Measurements from ENCODE around the gene CHRNG. TPM values are rescaled to one million over a fixed set of nuclear protein-coding genes. Genes with fewer than 3 reads are reported as not detected.

Gene CHRNG
- polyA plus RNA-seq, 2 of the 4 experiments (the other 2 are of a cell fraction), result not detected

DNA sequence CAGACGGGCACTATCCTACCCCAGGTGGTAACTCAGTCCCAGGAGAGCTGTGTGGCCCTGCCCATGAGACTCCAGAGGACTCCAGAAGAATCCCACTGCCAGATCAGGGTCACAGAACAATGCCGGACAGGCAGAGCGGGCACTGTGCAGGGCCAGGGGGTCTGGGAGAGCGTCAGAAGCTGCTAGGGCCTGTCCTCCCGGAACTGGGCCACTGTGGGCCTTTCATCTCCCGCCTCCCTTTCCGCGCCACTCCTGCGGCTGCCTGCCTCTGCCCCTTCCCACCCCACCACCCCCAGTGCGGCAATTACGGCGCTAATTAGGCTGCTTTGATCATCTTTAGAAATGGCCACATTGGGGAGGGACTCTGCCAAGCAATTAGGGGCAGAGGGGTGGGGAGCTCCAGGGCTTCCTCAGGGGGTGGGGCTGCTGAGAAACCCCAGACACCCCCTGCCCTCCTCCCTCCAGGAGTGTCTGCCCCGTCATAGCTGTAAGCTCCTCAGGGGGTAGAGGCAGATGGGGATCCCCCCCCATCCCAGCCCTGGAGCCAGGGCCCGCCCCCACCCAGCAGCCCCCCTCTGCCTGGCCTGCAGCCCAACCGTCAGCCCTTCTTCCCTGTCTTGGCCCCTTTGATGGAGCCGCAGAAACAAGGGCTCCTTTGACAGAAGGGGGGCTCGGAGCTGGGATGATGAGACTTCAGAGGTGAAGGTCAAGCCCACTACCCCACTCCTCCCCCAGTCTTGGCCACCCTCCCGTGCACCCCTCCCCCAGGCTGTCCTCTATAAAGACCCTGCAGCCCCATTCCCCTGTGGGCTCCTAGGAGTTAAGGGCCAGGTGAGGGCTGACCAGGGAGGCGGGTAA is 19.7 kb upstream of the CHRNG start, which contains the start of gene PRSS56:
PRSS56 (plus strand) TSS at position 808 of the 858 bp plus-strand sequence. CDS start 211 bp downstream, outside the sequence.
- CTCF ChIA-PET, result interaction anchor here (0.9 to 8.2 kb wide), 15 partner anchors 10 to 908 kb away, joined by 3 to 107 read pairs (median 7); no protein-coding TSS in a partner anchor
- POLR2A ChIA-PET, result no interaction called here
- TF ChIP-seq KDM1A (IDR thresholded peaks at IDR 0.05; ENCODE audit: low read depth) (no peak), TP53 (CRISPR knock-in tag; IDR thresholded peaks at IDR 0.05) (no peak), NPAS2 (CRISPR knock-in tag; IDR thresholded peaks at IDR 0.05; ENCODE audit: borderline replicate concordance) (no peak), SREBF2 (IDR thresholded peaks at IDR 0.05) (no peak), CHD4 (IDR thresholded peaks at IDR 0.05; ENCODE audit: borderline replicate concordance) (no peak), BHLHE40 (IDR thresholded peaks at IDR 0.05; ENCODE audit: low read depth, low read length) (no peak), TFCP2L1 (CRISPR knock-in tag; IDR thresholded peaks at IDR 0.05) (no peak), MYC (IDR thresholded peaks at IDR 0.05; ENCODE audit: borderline replicate concordance, low read length) (no peak), RCOR1 (IDR thresholded peaks at IDR 0.05; ENCODE audit: low read depth, low read length) (no peak), FOSB (CRISPR knock-in tag; IDR thresholded peaks at IDR 0.05) (no peak)
- TF ChIP-seq, protein P1, sequence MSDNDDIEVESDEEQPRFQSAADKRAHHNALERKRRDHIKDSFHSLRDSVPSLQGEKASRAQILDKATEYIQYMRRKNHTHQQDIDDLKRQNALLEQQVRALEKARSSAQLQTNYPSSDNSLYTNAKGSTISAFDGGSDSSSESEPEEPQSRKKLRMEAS (IDR thresholded peaks at IDR 0.05), result no peak
- TF ChIP-seq, protein P2, sequence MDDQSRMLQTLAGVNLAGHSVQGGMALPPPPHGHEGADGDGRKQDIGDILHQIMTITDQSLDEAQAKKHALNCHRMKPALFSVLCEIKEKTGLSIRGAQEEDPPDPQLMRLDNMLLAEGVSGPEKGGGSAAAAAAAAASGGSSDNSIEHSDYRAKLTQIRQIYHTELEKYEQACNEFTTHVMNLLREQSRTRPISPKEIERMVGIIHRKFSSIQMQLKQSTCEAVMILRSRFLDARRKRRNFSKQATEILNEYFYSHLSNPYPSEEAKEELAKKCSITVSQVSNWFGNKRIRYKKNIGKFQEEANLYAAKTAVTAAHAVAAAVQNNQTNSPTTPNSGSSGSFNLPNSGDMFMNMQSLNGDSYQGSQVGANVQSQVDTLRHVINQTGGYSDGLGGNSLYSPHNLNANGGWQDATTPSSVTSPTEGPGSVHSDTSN (IDR thresholded peaks at IDR 0.05), result no peak
- TF ChIP-seq, protein P3, sequence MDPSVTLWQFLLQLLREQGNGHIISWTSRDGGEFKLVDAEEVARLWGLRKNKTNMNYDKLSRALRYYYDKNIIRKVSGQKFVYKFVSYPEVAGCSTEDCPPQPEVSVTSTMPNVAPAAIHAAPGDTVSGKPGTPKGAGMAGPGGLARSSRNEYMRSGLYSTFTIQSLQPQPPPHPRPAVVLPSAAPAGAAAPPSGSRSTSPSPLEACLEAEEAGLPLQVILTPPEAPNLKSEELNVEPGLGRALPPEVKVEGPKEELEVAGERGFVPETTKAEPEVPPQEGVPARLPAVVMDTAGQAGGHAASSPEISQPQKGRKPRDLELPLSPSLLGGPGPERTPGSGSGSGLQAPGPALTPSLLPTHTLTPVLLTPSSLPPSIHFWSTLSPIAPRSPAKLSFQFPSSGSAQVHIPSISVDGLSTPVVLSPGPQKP (IDR thresholded peaks at IDR 0.05; ENCODE audit: low read depth, low read length), result no peak
- 79% methylated on average over 14 of the region's 19 CpGs for WGBS (ENCODE audit: missing lambda C conversion rate)
- no peak for DNase-seq (ENCODE audit: low read depth in 1 of 2, low spot score in 1 of 2)
- H3K9me3 ChIP-seq, result no peaks in the 10 kb centered on the region
- FAIRE-seq, result no peak
- H3K27ac ChIP-seq, result no peak within 1 kb of the TSS
- ATAC-seq, result no peak
- H3K4me2 ChIP-seq, result no peak within 1 kb of the TSS
- no peak within 1 kb of the TSS for H3K4me3 ChIP-seq
- peaks cover 22% of the 10 kb centered on the region; the same call in 2 of the 3 replicates for H3K4me1 ChIP-seq

DNA sequence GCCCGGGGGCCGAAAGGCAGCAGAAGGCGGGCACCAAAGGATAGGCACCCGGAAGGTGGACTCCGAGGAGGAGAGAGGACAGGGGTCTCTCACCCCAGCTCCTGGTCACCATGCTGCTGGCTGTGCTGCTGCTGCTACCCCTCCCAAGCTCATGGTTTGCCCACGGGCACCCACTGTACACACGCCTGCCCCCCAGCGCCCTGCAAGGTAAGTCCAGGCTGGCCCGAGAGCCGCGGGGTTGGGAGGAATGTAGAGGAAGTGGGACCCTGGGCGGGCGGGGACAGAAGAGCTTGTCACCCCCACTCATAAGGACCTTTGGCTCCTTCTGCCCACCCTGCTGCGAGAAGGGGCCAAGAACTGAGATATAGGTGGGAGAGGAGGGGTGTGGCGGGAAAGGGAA is 19.0 kb upstream of the CHRNG start:
- FAIRE-seq (no peak), ATAC-seq (no peak), DNase-seq (ENCODE audit: low read depth in 1 of 2, low spot score in 1 of 2) (no peak)
- no peak for TF ChIP-seq ZFP36 (IDR thresholded peaks at IDR 0.05; ENCODE audit: borderline replicate concordance, partially characterized antibody)
- TF ChIP-seq RFX5 (IDR thresholded peaks at IDR 0.05), result no peak
- no peak for TF ChIP-seq RNF2 (IDR thresholded peaks at IDR 0.05; ENCODE audit: borderline replicate concordance, low read depth)
- TF ChIP-seq MYC (IDR thresholded peaks at IDR 0.05; ENCODE audit: borderline replicate concordance, low read length), result no peak
- no peak for TF ChIP-seq TP53 (CRISPR knock-in tag; IDR thresholded peaks at IDR 0.05)
- TF ChIP-seq, protein P4, sequence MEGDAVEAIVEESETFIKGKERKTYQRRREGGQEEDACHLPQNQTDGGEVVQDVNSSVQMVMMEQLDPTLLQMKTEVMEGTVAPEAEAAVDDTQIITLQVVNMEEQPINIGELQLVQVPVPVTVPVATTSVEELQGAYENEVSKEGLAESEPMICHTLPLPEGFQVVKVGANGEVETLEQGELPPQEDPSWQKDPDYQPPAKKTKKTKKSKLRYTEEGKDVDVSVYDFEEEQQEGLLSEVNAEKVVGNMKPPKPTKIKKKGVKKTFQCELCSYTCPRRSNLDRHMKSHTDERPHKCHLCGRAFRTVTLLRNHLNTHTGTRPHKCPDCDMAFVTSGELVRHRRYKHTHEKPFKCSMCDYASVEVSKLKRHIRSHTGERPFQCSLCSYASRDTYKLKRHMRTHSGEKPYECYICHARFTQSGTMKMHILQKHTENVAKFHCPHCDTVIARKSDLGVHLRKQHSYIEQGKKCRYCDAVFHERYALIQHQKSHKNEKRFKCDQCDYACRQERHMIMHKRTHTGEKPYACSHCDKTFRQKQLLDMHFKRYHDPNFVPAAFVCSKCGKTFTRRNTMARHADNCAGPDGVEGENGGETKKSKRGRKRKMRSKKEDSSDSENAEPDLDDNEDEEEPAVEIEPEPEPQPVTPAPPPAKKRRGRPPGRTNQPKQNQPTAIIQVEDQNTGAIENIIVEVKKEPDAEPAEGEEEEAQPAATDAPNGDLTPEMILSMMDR (IDR thresholded peaks at IDR 0.05), result no peak
- Histone ChIP-seq H3K9me3 (no peaks in the 10 kb centered on the region), H3K4me3 (no peak overlapping the region), H3K4me1 (peaks cover 23% of the 10 kb centered on the region; the same call in 2 of the 3 replicates), H3K27ac (no peak overlapping the region), H3K4me2 (no peak overlapping the region)
- ChIA-PET POLR2A (no interaction called here), CTCF (interaction anchor here (0.9 to 8.2 kb wide), 17 partner anchors 10 to 908 kb away, joined by 3 to 107 read pairs (median 13); no protein-coding TSS in a partner anchor)
- WGBS (ENCODE audit: missing lambda C conversion rate), result 68% methylated on average over 7 of the region's 15 CpGs

All from A549 (cell line).